CD4-positive, alpha-beta T cell treated with Interleukin-17A for 1 hour (primary cell): ENCODE measurements around the gene PRKCSH.
A peak's percentile ranks its signal among the peaks of the same experiment; 100 is the strongest.
"Not testable (repeated sequence)": the region's sequence is repeated elsewhere in the genome, so short reads cannot be mapped to it uniquely, and the experiment has no call there.

Source experiments
- DNase-seq: peaks from one replicate; pipeline ENCODE4 v3.0.0-alpha.2; 2020

The PRKCSH gene

GRCh38 chr19:11420429-11421370 lies 14.7 kb upstream of the PRKCSH start:
- no peak for DNase-seq

DNA sequence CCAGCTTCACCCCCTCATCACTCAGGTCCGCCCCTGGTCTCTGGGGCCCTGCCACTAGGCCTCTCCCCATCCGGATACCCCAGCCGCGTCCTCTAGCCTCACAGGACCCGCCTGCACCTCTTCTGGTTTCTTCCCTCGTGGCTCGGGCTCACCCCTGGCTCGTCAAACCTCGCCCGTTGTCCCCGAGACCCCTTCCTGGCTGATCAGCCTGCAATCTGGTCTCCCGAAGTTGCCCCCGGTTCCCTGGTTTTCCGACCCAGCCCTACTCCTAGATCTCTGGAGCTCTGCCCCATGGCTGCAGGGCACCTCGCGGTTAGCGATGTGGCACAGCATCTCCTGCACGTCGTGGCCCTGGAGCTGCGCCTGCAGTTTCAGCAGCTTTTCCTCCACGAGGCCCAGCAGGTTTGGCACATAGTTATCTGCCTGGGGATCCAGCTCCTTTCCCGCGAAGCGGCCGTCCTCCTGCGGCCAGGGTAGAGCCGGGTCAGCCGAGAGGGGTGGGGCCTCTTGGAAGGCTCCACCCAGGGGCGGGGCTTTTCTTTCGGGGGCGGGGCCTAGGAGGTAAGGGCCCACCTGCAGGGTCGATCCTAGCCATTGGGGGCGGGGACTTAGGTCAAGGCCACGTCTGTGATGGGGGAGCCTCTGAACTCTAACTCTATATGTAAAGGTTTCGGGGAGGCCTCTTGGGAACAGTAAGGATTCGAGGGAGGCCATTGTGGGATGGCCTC lies 13.9 kb upstream of the PRKCSH start:
- peak; percentile 53 for DNase-seq

DNA sequence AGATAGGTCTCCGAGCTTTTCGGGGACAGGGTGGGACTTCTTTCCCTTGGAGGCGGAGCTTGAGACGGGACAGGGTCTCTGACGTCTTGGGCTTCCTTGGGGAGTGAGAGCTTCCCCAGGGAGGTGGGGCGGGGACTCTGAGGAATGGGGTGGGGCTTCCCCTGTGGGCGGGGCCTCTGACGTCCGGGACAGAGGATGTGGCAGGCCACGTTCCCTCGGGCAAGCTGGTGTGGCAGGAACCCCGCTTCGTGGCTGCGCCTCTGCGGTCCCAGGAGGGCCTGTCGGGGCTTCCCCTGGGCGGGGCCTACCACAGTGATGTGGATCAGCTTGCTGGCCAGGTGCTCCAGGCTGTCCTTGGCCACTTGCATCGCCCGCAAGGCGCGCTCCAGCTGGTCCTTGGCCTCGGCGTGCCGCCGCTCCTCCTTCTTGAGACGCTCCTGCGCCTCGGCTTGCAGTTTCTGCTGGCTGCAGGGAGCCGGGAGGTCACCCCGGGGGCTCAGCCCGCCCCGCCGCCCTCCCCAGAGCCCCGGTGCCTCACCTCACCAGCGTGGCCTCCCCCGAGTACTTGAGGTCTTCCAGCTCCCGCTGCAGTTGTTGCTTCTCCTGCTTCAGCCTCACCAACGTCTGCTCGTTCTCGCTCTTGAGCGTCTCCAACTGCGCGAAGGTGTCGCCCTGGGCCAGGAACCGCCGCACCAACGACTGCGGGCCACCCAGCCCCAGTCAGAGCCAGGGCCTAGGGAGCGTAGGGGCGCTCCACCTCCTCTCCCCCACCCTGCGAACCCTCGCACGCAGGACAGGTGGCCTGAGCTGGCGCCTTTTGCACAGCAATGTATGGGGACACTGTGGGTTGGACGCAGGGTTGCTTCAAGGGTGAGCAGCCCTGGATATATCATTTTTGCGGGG lies 13.0 kb upstream of the PRKCSH start:
- peak; percentile 83 for DNase-seq

DNA sequence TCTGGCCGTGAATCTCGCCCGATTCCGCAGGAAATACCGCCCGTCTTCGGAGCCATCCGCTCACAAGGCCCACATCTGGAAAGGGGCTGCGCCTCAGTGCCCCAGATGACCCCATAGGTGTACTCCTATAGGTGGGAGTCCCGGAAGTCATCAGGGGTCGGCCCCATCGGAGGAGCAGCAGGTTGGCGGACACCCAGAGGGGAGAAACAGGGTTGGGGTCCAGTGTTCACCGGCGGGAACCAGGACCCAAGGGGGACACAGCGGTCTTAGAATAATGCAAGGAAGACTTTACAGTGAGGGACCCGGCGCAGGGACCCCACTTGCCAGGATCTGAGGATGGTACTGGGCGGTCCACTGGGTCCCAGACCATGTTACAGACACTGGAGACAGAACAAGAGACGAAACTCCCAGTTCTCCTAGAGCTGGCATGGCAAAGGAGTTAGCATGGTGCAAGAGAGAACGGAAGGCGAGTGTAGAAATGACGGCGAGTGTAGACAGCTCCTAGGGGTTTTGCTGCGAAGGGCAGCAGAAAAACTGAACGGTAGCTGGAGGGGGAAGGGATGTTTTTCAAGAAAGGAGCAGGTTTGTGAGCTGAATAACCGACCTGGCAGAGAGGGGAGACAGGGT lies 12.2 kb upstream of the PRKCSH start:
- DNase-seq, result no peak

DNA sequence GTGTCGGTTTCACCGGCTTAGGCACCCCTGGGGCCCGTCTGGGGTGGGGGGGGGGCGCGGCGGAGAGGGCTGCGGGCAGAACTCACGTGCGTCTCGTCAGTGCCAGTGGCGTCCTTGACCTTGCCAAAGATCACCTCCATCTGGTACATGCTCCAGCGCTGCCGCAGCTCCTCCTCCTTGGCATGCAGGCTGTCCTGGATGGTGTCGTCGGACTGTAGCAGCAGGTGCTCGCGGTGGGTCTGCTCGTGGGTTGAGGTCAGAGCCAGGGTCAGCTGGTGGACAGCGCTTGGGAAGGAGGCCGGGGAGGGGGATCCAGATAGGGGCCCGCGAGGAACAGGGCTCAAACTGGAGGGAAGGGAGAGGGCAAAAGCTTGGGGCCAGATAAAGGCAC lies 11.6 kb upstream of the PRKCSH start:
- no peak for DNase-seq

DNA sequence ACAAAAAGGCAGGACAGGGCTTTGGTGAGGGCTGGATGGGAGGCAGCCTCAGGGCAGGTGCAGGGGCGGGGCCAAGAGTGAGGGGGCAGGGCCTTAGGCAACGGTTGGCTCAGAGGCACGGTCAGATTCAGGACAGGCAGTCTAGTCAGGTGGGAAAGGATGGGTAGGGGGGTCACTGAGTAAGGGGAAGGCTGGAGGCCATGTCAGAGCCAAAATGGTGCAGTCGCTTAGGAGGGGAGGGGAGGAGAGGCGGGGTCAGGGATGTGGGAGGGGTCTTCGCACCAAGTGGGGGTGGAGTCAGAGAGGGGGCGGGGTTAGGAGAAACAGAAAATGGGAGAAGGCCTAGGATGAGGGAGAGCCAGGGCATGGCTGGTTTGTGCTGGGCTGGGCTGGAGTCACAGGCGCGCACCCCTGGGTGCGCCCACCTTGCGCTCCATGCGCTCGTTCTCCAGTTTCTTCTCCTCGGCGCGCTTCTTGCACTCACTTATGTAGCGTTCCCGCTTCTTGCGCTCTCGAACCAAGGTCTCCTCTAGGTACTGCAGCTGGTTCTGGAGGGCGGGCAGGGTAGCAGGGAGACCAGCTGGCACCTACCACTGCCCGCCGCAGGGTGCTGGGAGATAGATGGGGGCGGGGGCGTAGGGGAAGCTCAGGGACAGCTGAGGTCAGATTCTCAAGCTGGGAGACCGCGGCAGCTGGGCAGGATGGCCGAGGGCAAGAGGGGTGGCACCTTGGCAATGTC lies 9.5 kb upstream of the PRKCSH start:
- DNase-seq, result no peak

GRCh38 chr19:11426656-11427055 lies 8.8 kb upstream of the PRKCSH start:
- DNase-seq, result no peak

DNA sequence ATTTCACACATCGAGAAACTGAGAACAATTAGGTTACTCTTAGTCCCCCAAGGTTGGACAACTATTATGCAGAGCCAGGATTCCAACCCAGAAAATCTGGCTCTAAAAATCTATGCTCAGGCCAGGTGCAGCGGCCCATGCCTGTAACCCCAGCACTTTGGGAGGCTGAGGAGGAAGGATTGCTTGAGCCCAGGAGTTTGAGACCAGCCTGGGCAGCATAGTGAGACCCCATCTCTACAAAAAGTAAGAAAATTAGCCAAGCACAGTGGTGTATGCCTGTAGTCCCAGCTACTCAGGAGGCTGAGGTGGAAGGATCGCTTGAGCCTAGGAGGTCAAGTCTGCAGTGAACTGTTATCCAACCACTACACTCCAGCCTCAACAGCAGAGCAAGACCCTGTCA lies 1.9 kb upstream of the PRKCSH start:
- not testable (repeated sequence) for DNase-seq

- no peak for DNase-seq
Measured at GRCh38 chr19:11434703-11435056, 755 bp upstream of the PRKCSH start.

DNA sequence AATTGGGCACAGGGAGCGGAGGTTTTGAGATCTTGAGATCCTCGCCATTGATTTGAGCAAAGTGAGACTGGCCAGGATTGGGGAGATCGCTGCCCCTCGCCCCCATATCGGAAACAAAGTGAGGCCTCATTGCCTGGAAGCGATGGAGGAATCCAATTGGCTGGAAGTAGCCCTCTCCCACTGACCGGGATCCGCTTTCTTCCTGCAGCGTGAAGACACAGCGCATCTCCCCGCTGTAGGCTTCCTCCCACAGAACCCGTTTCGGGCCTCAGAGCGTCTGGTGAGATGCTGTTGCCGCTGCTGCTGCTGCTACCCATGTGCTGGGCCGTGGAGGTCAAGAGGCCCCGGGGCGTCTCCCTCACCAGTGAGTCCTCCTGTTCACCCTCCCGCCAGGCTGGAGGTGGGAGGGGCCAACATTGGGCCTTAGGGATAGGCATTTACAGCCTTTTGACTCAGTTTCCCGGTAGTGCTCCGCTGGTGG lies 438 bp downstream of the PRKCSH start:
- DNase-seq, result peak; percentile 6

GRCh38 chr19:11437955-11438354 lies 2.5 kb downstream of the PRKCSH start:
- DNase-seq, result no peak

DNA sequence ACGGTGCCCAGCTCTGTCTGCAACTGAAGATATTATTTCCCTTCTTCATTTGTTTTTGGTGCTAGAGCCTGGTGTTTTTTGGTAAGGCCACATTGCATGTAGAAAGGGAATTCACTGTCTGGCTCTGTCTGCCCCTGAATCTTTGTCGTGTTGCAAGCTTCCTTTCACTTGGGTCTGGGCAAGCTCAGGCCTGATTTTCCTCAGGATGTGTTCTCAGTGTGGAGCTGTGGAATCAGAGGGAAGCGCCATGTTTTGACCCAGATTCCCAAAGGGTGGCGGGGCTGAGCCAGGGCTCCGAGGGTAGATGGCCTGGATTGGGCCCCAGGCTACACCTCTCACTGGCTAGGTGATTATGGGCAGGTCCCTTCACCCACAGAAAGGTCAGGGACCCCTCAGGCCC lies 8.6 kb downstream of the PRKCSH start:
- no peak for DNase-seq

DNA sequence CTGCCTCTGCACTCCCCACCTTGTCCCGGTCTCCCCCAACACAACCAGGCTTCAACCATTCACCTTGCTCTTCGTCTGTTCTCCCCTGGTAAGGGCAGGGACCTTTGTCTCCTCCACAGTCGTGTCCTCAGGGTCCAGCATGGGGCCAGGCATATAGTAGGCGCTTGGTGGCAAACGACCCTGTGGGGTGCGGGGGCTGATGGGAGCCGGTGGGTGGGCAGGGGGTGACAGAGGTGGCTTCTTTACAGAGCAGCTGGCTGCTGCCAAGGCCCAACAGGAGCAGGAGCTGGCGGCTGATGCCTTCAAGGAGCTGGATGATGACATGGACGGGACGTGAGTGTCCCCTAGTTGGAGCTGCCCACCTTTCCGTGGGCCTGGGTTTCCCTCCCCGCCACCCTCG lies 9.7 kb downstream of the PRKCSH start:
- DNase-seq, result no peak

- DNase-seq, result no peak
Measured at GRCh38 chr19:11446271-11446651, 10.8 kb downstream of the PRKCSH start.

GRCh38 chr19:11446652-11447301 lies 11.3 kb downstream of the PRKCSH start:
- peak; percentile 36 for DNase-seq

GRCh38 chr19:11447347-11448262 lies 12.2 kb downstream of the PRKCSH start:
- no peak for DNase-seq

GRCh38 chr19:11448410-11448809 lies 13.0 kb downstream of the PRKCSH start:
- no peak for DNase-seq

- no peak for DNase-seq
Measured at GRCh38 chr19:11448923-11449554, 13.6 kb downstream of the PRKCSH start.

DNA sequence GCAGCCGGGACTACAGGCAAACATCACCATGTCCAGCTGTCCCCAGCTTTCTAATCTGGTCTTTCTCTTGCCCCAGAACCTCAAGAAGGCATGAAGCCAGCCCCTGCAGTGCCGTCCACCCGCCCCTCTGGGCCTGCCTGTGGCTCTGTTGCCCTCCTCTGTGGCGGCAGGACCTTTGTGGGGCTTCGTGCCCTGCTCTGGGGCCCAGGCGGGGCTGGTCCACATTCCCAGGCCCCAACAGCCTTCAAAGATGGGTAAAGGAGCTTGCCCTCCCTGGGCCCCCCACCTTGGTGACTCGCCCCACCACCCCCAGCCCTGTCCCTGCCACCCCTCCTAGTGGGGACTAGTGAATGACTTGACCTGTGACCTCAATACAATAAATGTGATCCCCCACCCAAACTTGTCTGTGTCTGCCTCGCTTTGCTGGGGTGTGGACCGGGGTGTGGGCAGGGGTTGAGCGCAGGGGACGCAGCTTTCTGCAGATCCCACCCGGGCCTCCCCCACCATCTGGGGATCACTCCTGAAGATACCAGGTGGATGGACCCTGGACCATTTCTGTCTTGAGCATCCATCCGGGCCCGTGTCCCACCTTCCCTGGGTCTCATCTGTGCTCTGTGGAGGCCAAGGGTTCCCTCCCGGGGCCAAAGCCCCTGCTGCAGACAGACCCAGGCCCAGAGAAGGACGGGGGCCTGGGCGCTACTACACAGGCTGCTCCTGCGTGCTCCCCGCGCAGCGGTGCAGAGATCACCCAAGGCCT lies 15.3 kb downstream of the PRKCSH start:
- no peak for DNase-seq
